ENCODE measurements around the gene SNTG2.

DNA sequence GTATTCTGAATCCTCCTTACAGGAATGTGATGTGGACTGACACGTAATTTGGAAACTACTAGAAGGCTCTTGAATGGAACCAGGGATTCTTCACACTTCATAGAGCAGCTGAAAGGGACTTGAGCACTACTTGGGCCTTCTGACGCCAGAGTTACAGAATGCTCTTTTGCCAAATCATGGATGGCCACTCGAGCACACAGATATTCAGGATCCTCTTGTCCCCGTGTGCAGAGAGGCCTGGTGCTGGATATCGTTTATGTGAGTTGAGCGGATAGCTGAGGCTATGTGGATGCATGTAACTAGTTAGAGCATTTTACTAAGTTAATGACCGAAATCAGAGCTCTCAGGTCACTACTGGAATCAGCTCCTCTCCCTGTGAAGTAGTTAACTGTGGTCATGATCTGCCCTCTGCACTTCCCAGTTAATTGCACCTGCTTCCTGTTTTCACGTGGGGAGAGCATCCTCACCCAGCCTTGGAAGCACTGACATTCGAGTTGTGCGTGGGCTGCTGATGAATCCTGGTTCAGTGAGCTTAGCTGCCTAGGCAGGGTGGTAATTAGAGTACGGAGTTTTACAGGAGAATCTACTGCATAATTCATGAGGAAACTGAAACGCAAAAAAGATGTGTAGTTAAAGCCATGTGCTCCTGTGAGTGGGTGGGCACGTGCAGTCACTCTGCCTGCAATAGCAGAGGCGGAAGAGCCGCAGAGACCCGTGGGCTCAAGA is 457.5 kb downstream of the SNTG2 start:
- TF ChIP-seq, protein P1, sequence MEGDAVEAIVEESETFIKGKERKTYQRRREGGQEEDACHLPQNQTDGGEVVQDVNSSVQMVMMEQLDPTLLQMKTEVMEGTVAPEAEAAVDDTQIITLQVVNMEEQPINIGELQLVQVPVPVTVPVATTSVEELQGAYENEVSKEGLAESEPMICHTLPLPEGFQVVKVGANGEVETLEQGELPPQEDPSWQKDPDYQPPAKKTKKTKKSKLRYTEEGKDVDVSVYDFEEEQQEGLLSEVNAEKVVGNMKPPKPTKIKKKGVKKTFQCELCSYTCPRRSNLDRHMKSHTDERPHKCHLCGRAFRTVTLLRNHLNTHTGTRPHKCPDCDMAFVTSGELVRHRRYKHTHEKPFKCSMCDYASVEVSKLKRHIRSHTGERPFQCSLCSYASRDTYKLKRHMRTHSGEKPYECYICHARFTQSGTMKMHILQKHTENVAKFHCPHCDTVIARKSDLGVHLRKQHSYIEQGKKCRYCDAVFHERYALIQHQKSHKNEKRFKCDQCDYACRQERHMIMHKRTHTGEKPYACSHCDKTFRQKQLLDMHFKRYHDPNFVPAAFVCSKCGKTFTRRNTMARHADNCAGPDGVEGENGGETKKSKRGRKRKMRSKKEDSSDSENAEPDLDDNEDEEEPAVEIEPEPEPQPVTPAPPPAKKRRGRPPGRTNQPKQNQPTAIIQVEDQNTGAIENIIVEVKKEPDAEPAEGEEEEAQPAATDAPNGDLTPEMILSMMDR (IDR thresholded peaks at IDR 0.05) = no peak
- TF ChIP-seq POLR2A (IDR thresholded peaks at IDR 0.05) = no peak
